NCI-H460 (cell line): ENCODE measurements around the gene CHIT1. TPM values are rescaled to one million over a fixed set of nuclear protein-coding genes. Genes with fewer than 3 reads are reported as not detected.

Experiments used
- DNase-seq: peaks from one replicate; pipeline ENCODE4 v3.0.0-alpha.2; 2016; ENCODE audit warnings: low read depth; ENCODE audit errors: extremely low read depth
- total RNA-seq: library from RNA; depleted of rRNA; stranded (reverse); fragments of >200 nt; shearing (Covaris generic); gene quantifications from 2 replicates; pipeline ENCODE4 v1.2.3, GENCODE V29; 2014

The CHIT1 gene
- total RNA-seq, 1 experiment from 2014 or later, result not detected

DNA sequence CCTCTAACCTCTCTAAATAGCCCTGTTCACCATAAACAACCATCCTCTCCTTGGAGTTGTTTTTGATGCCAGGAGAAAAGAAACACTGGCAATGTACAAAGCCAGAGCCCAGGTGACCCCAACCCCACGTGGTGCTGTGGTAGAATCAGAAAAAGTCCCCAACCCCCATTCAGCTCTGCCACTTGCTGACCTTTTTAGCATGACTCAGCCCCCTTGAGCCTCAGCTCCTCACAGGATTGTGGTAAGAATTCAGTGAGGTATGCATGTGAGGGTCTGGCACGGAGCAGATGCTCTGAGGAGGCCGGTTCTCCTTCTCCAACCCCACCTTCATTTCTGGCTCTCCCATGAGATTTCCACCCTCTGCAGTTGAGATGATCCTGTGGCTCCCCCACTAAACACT lies 31.8 kb downstream of the CHIT1 start:
- DNase-seq, result no peak

DNA sequence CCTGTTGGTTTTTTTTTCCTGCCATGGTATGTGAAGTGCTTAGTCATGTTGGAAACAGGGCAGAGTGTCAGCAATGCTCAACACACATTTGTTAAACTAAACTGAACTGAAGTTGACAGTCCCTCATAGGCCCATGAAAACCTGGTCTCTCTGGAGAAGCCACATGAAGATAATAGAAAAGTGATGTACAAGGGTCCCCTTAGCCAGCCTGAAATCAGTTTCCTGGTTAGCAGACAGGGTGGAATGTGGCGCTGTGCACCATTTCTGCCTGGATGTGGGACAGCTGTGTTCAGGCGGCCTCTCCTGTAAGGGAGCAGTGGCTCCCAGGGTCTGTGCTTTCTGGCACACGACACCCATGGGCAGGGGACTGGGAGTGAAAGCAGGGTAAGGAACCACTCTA lies 33.1 kb downstream of the CHIT1 start:
- DNase-seq, result no peak

DNA sequence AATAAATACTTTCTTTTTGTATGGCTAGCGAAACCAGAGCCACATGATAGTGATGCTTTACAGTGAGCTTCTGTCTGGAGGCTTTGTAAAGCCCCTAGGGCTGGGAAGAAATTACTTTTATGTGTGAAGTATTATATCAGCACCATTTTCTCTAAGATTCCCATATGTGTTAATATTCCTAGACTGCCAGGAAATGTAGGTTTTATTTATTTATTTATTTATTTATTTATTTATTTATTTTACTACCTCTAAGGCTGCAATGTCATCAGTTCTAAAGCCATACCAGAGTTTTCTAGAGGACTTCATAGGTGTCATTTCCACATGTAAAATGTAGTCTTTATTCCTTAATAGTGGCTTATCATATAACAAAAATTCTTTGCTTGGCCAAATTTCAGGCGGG lies 38.5 kb downstream of the CHIT1 start:
- DNase-seq, result no peak

DNA sequence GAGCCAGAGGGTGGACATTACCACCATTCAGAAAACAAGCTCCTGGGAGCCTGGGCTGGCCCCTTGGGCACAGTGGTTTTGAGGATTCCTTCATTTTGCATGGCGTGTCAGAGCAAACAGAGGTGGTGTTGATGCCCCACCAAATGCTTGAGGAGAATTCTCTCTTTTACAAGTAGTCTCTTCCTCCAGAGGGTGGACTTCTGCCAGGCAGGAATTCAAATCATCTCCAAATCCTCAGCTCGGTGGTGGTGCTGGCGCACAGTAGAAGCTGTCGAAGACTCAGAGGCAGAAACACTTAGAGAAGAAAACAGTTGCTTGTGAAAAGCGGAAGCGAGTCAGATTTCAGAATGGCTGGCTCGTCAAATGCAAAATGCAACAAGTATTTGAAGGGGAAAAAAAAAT lies 39.5 kb downstream of the CHIT1 start:
- no peak for DNase-seq

DNA sequence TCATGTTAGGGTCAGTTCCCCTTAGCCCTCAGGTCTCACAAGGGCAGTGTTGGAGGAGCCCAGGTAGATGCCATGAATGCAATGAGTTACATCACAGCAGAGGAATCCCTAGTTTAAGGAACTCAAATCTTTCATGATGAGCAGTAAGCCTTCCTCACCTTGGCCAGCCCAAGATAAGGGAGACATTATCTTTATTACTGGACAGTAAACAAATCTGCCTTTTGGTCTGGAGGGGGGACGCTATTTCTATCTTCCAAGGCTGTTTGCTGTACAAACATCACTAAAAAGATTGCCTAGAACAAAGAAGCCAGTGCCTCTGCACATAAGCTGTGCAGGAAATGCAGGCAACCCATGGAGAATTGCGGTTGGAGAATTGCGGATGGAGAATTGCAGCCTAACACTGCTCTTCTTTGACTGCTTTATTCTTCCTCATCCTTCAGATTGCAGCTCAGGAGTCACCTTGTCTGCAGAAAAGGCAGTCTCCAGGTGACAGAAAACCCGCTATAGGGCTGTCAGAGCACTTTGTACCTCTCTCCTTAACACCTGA lies 40.7 kb downstream of the CHIT1 start:
- no peak for DNase-seq

DNA sequence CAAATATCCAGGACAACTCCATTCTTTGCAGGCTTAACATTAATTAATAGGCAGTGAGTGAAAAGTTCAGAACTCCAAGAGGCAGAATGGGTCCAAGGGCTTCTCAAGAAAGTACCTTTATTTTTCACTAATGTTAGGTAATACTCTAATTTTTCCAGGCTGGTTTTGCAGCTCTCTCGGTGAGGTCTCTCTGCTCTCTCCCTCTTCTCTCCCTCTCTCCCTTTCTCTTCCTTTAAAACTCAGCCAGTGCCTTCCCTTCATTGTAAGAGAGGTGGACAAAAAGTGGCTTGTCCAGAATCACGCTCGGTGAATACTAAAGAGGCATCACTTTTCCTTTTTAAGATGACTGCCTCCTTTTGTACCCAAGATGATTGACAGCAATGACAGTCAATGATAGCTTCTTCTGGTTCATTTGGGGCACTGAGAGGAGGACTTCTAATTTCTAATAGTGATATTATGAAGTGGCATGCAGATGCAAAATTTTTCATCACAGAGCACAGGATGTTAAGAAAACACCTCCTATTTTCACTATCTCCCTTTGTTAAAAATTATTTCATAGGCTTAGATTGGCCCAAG lies 41.7 kb downstream of the CHIT1 start:
- DNase-seq, result no peak

DNA sequence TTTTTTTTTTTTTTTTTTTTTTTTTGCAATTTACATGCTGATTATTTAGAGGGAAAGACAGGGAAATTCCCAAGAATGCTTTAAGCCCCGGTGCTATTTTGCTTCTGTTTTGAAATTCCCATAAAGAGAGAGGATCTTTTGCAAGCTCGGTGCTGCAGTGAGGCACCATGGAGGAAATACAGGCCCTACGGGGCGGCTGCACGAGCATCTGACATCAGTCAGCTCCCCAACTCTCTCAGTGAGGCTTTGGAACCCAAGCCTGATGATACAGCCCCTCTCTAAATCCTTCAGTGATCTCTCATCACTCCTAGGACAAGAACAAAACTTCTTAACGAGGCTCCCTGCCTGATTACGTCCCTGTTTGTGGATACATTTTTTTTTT lies 42.2 kb downstream of the CHIT1 start:
- no peak for DNase-seq

DNA sequence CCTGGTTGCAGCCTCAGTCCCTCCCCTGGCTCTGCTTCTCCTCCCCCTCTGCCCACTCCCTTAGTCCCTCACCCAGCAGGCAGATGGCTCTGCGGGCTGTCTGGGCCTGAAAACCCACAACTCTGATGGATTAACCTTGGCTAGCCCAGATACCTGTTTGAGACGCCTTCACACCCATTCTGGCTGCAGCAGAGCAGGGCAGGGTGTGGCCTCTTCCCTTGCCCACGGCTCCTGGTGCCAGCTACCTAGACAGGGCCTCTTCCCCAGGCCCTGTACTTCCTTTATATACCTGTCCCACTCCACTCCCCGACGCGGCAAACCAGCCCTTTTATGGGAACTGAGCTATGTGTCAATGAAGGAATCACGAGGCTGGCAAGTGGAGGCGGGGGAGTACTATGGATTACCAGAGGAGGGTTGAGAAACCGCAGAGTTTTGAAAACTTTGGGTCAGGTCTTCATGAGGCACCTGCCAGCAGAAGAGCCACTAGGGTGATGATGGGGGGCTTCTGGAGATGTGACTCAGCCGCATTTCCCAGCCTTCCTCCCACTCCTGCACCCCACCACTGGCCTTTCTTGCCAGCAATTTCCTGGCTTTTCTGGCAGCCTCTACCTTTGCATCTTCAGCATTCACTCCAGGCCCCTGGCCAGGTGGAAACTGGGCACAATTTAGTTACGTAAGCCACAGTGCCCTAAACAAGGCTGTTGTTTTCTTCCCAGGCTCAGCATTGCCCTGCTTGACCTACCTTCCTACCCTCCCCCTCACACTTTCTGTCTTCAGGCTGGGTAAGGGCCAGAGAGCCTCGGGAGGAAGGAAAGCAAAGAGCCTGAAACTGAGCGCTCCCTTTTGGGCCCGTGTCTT lies 42.8 kb downstream of the CHIT1 start, which contains the start of gene CHI3L1:
Gene CHI3L1, minus strand, starts transcription at position 259 of the 858 bp plus-strand sequence. Its CDS starts 81 bp downstream, at position 178.
- DNase-seq, result no peak

DNA sequence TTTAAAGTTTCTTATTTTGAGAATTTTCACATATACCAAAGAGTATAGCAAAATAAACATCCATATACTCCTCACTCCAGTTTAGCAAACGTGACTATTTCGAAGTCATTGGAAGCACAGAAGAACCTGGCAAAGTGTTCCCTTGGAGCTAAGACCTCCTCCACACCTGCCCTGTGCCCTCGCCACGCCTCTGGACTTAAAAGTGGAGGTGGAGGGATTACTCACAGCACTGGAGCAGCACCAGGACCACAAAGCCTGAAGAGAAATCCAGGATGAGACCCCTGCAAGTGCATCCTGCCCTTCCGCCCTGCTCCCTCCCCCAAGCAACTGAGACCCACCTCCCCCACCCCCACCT lies 43.4 kb downstream of the CHIT1 start:
- DNase-seq, result no peak

DNA sequence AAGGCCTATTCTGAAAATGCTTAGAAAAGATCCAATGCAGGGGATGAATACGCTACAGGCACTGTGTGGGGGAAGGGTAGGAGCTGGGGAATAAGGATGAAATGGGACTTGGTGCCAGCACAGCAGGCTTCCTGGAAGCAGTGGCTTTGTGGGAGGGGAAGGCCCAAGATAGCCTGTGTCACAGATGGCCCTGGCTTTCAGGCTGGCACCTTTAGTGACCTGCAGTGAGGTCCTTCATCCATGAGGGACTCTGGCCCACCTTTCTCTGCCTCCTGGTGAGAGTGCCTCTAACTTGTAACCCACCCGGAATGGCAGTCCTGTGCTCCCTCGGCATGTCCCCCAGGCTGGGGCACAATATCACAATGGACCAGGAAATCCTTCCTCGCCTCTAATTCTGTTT lies 43.9 kb downstream of the CHIT1 start:
- no peak for DNase-seq

DNA sequence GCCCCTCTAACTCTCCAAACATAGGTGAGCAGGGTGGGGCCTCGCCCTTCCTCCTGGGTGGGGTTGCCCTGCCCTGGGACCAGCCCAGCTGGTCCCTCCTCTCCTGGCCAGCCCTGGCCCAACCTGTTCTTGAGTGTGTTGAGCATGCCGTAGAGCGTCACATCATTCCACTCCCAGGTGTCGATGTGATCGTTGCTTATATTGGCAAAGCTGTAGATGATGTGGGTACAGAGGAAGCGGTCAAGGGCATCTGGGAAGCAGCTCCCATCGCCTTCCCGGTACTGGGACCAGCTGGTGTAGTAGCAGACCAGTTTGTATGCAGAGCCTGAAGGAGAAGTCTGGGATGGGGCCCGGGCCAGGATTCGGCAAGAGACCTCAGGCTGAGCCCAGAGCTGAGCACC lies 44.4 kb downstream of the CHIT1 start:
- DNase-seq, result no peak

DNA sequence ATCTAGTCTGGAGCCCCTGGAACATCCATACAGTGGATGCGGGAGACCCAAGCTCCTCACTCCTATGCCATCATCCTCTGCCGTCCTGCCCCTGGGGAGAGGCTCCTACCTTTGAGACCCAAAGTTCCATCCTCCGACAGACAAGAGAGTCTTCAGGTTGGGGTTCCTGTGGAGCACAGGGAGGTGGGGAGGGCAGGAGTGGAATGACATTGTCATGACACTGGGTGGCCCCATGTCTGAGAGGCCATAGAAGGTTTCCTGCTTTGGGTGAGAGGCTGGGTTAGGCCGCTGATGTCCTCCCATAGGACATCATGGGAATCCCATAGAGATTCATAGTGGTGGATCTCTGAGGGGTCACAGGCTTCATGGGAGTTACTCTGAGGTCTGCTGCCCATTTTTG lies 45.0 kb downstream of the CHIT1 start:
- DNase-seq, result no peak

DNA sequence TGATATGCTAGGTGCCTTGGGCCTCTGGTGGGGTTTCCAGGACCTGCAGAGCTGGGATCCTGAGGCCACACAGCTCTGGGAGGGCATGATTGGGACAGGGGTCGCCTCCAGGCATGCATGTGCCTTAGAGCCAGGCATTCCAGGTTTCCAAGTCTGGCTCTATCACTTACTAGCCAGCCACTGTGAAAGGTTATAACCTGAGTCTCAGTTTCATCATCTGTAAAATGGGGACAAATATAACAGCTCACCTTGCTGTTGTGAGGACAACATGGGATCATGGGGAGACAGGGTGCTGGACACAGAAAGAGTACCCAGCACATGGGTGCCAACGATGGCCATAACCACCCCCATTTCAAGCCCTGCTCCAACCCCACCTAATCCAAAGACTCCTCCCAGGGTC lies 45.6 kb downstream of the CHIT1 start:
- DNase-seq, result no peak

DNA sequence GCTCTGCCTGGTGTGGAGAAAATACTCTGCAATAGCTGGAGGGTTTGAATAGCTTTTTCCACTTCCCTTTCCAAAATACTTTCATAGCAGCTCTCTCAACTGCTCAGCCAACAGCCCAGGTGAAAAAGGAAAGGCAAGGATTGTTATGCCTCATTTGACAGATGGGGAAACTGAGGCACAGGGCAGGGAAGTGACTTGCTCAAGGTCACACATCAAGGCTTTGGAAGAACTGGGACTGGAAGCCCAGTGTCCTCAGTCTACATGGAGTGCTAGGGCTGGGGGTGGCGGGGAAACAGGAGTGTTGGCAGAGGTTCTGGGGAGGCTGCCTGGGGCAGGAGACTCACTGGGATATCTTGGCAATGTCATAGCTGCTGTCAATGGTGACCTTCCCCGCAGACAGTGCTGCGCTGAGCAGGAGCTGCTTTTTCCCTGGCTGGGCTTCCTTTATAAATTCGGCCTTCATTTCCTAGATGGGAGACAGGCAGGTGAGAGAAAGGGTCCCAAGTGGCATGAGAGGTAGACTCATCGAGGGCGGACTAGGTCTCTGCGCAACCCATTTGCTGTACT lies 47.0 kb downstream of the CHIT1 start:
- no peak for DNase-seq

DNA sequence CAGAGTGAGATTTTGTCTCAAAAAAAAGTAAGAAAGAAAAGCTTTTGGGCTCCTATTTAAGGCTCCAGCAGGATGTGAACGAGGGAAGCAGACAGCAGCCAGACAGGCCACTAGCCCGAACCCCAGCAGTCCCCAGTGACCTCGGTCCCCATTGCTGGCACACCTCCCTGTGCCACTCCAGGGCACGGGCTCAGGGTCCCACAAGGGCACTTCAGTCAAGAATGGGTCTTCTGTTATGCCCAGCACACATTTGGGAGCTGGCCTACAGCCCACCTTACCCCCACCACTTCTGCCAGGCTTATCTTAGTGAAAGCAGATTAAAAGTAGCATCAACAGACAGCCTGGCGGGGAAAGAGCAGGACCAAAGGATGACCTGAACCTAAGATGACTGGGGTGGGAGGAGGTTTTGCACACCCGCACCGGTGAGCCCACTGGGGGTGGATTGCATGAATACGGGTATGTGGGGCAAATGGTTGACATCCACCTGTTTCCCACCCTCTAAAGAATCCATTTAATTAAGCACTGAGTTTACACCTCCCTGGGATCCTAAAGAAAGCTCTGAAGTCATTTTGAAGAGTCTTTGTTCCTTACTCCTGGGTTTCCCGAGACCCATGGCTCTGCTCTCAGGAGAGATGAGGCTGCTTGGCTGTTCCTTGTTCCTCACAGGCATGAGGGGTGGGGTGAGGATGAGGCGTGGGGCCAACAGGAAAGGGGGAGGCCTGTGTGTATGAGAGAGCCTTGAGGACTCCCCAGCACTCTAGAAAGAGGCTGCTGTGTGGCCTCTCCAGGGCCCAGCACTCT lies 47.7 kb downstream of the CHIT1 start:
- no peak for DNase-seq

DNA sequence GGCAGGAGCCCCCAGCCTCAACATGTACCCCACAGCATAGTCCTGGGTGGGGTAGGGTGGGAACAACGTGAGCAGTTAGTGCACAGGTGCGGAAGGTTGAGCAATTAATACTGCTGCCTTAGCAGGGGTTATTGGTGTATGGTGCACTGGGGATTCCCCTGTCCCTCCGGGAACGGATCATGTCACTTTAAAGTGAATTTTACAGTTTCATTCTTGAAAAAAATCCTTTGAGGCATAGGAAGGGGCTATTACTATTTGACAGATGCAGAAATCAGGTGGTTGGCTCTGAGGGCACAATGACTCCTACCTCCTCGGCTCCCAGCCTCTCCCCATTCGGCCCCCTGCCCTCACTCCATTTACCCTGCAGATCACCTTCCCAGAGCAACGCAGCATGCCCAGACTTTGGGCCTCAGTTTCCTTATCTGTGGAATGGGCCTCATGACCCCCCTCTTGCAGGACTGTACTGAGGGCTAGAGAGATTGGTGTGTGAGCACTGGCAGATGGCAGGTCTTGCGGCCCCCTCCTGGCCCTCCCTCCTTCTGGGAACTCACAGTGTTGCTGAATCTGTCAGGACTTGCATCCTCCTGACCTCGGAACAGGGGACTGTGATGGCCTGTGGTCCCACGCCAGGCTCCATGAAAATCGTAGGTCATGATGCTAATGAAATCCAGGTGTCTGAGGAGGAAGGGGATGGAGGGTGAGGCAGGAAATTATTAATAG lies 48.7 kb downstream of the CHIT1 start:
- DNase-seq, result no peak

DNA sequence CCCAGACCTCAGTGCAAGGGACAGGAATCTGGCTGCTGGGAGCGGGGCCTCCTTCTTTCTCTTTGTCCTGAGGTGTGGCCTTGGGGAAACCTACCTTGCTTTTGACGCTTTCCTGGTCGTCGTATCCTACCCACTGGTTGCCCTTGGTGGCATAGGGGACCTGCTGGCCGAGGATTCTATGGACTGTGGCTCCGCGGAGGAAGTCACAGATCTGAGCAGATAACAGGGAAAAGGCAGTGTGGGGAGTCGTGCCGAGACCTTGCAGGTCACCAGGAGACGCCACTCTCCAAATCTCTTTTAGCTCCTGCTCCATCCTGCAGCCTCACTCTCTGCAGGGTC lies 49.8 kb downstream of the CHIT1 start:
- no peak for DNase-seq

DNA sequence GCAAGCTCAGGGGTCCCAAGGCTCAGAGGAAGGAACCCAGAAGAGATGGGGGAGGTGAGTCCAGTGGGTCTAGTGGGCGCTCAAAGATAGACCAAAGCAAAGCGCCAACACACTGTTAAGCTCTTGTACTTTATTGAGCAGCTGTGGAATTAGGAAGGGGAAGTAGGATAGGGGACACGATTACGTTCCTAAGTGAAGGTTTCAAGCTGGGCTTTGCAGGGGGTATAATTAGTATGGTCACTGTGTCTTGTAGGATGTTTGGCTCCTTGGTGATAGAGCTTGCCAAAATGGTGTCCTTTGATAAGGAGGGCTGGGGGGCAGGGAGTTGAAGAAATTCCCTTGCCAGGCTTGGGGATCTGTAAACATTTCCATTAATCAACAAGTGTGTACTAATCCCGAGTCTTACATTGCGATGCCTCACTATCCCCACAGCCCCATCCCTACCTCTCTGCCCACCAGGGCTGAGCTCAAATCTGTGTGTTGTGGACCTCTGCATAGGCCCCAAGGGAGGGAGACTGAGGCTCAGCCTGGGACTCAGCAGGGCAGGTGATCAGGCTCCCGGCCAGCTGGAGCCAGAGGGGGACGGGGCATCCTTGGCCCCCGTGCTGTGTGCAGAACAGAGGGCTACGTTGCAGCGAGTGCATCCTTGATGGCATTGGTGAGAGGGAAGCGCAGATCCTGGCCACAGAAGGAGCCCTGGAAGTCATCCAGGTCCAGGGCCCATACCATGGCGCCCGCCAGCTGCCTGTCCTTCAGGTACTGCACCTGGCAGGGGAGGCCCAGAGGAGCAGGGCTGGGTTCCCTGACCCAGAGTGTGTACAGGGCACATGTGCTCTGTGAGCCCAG lies 50.4 kb downstream of the CHIT1 start:
- DNase-seq, result no peak

DNA sequence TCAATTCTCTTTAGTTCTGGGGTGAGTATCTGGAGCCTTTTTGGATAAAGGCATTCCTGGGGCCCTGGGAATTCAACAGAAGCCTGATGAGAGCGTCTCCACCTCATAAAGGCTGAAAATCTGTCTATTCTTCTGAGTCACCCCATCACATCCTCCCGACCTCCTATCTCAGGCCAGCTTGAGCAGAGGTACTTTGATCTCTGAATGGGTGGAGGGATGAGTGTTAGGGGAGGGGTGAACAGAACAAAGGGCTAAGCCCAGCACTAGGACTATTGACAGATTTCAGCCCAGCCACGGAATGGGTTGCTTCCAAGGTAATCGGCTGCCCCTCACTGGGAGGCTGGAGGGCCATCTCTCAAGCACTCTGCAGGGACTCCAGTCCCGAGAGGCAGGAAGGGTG lies 51.4 kb downstream of the CHIT1 start:
- DNase-seq, result no peak
